WTC11 (cell line): ENCODE results near the gene AGTRAP. TPM values are rescaled to one million over a fixed set of nuclear protein-coding genes. Genes with fewer than 3 reads are reported as not detected.

Experiments
- ATAC-seq: fragments of 200-7000 bp; cut with Tn5 transposase; 2 replicates; pipeline ENCODE4 v1.10.0; 2021; ENCODE audit warnings: mild to moderate bottlenecking, moderate library complexity
- CTCF ChIA-PET: fragments of 300-600 bp; sonication (Branson Sonifier 250); formaldehyde crosslinking; loops from one replicate; lab custom pipeline; 2021; ENCODE audit warnings: antibody characterized with exemption; lab: Charles Lee
- POLR2A ChIA-PET: fragments of 350-600 bp; sonication (Branson Sonifier 250); formaldehyde crosslinking; loops from one replicate; lab custom pipeline; 2021; ENCODE audit warnings: antibody characterized with exemption; lab: Charles Lee
- DNase-seq: peaks from one replicate; pipeline ENCODE4 v3.0.0; 2021; ENCODE audit warnings: low spot score
- H3K27ac Mint-ChIP-seq: 2 replicates; pipeline ENCODE4 v1.8.0; 2021; ENCODE audit warnings: mixed read lengths
- H3K27me3 Mint-ChIP-seq: 2 replicates; pipeline ENCODE4 v1.8.0; 2021; ENCODE audit warnings: low read depth, mild to moderate bottlenecking, moderate library complexity, mixed read lengths
- H3K36me3 Mint-ChIP-seq: 2 replicates; pipeline ENCODE4 v1.8.0; 2021; ENCODE audit warnings: mixed read lengths
- H3K4me1 Mint-ChIP-seq: 2 replicates; pipeline ENCODE4 v1.8.0; 2022; ENCODE audit warnings: mixed read lengths
- H3K4me3 Mint-ChIP-seq: 2 replicates; pipeline ENCODE4 v1.8.0; 2021; ENCODE audit warnings: mild to moderate bottlenecking, moderate library complexity, mixed read lengths
- H3K9me3 Mint-ChIP-seq: 2 replicates; pipeline ENCODE4 v1.8.0; 2021; ENCODE audit warnings: mixed read lengths
- AR ChIP-seq: fragments of 250-450 bp; sonication (Bioruptor Pico); IDR thresholded peaks from 2 replicates; pipeline ENCODE4 v1.9.0; 2021; ENCODE audit warnings: mild to moderate bottlenecking
- ATF1 ChIP-seq: sonication (generic); formaldehyde crosslinking; IDR thresholded peaks from 2 replicates; pipeline ENCODE4 v1.8.1; 2023; ENCODE audit warnings: mild to moderate bottlenecking, moderate library complexity, missing genetic modification reagents
- ATF3 ChIP-seq: sonication (generic); formaldehyde crosslinking; conservative IDR thresholded peaks from 2 replicates; pipeline ENCODE4 v1.8.1; 2022; ENCODE audit warnings: mild to moderate bottlenecking, missing genetic modification reagents
- CDX4 ChIP-seq: fragments of 250-450 bp; sonication (Bioruptor Pico); IDR thresholded peaks from 2 replicates; pipeline ENCODE4 v1.9.0; 2021; ENCODE audit warnings: moderate library complexity, mild to moderate bottlenecking, inconsistent platforms, borderline replicate concordance
- CREM ChIP-seq: sonication (generic); formaldehyde crosslinking; IDR thresholded peaks from 2 replicates; pipeline ENCODE4 v1.8.1; 2022; ENCODE audit warnings: mild to moderate bottlenecking, missing genetic modification reagents, moderate library complexity
- EMX1 ChIP-seq: fragments of 250-450 bp; sonication (Bioruptor Pico); IDR thresholded peaks from 2 replicates; pipeline ENCODE4 v1.8.0; 2021; ENCODE audit warnings: mild to moderate bottlenecking
- FOXJ3 ChIP-seq: sonication (generic); formaldehyde crosslinking; IDR thresholded peaks from 2 replicates; pipeline ENCODE4 v1.9.0; 2021; ENCODE audit warnings: missing genetic modification reagents, mild to moderate bottlenecking, borderline replicate concordance
- FOXK1 ChIP-seq: sonication (generic); formaldehyde crosslinking; IDR thresholded peaks from 2 replicates; pipeline ENCODE4 v1.8.0; 2022; ENCODE audit warnings: mild to moderate bottlenecking, moderate library complexity, missing genetic modification reagents
- GTF2I ChIP-seq: fragments of 250-450 bp; sonication (Bioruptor Pico); conservative IDR thresholded peaks from 2 replicates; pipeline ENCODE4 v1.4.0; 2021; ENCODE audit warnings: mild to moderate bottlenecking
- HMGA2 ChIP-seq: fragments of 250-450 bp; sonication (Bioruptor Pico); IDR thresholded peaks from 2 replicates; pipeline ENCODE4 v1.4.0; 2021; ENCODE audit warnings: mild to moderate bottlenecking, moderate library complexity
- NFATC4 ChIP-seq: fragments of 250-450 bp; sonication (Bioruptor Pico); IDR thresholded peaks from 2 replicates; pipeline ENCODE4 v1.9.0; 2021; ENCODE audit warnings: mild to moderate bottlenecking
- NR3C1 ChIP-seq: sonication (generic); formaldehyde crosslinking; conservative IDR thresholded peaks from 2 replicates; pipeline ENCODE4 v1.8.1; 2023; ENCODE audit warnings: low read depth, mild to moderate bottlenecking, missing genetic modification reagents
- RELA ChIP-seq: sonication (generic); formaldehyde crosslinking; IDR thresholded peaks from 2 replicates; pipeline ENCODE4 v1.8.1; 2022; ENCODE audit warnings: missing genetic modification reagents, mild to moderate bottlenecking, borderline replicate concordance
- SP1 ChIP-seq: sonication (generic); formaldehyde crosslinking; conservative IDR thresholded peaks from 2 replicates; pipeline ENCODE4 v1.8.1; 2022; ENCODE audit warnings: missing genetic modification reagents
- TCF7 ChIP-seq: sonication (generic); formaldehyde crosslinking; IDR thresholded peaks from 2 replicates; pipeline ENCODE4 v1.8.0; 2022; ENCODE audit warnings: mild to moderate bottlenecking, low read depth, missing genetic modification reagents, moderate library complexity
- USF1 ChIP-seq: sonication (generic); formaldehyde crosslinking; IDR thresholded peaks from 2 replicates; pipeline ENCODE4 v1.8.0; 2022; ENCODE audit warnings: mild to moderate bottlenecking, missing genetic modification reagents
- ZBTB21 ChIP-seq: sonication (generic); formaldehyde crosslinking; IDR thresholded peaks from 2 replicates; pipeline ENCODE4 v1.8.1; 2023; ENCODE audit warnings: mild to moderate bottlenecking, missing genetic modification reagents, borderline replicate concordance
- ZNF263 ChIP-seq: sonication (generic); formaldehyde crosslinking; IDR thresholded peaks from 2 replicates; pipeline ENCODE4 v1.8.1; 2022; ENCODE audit warnings: low read depth, mild to moderate bottlenecking, moderate library complexity, missing genetic modification reagents
- ZSCAN18 ChIP-seq: fragments of 250-450 bp; sonication (Bioruptor Pico); IDR thresholded peaks from 2 replicates; pipeline ENCODE4 v2.1.2; 2022; ENCODE audit warnings: mild to moderate bottlenecking, moderate library complexity
- total RNA-seq: library from RNA; stranded (reverse); gene quantifications from 3 replicates; pipeline ENCODE4 v1.2.3, GENCODE V29; 2021
- TF ChIP-seq, protein P1 (sequence below): sonication (generic); formaldehyde crosslinking; IDR thresholded peaks from 2 replicates; pipeline ENCODE4 v1.8.1; 2023; ENCODE audit warnings: mild to moderate bottlenecking, missing genetic modification reagents
- TF ChIP-seq, protein P2 (sequence below): sonication (generic); formaldehyde crosslinking; IDR thresholded peaks from 2 replicates; pipeline ENCODE4 v1.8.1; 2023; ENCODE audit warnings: mild to moderate bottlenecking, missing genetic modification reagents, moderate library complexity

Gene AGTRAP
- total RNA-seq, 1 experiment from 2014 or later = 81.6 TPM

DNA sequence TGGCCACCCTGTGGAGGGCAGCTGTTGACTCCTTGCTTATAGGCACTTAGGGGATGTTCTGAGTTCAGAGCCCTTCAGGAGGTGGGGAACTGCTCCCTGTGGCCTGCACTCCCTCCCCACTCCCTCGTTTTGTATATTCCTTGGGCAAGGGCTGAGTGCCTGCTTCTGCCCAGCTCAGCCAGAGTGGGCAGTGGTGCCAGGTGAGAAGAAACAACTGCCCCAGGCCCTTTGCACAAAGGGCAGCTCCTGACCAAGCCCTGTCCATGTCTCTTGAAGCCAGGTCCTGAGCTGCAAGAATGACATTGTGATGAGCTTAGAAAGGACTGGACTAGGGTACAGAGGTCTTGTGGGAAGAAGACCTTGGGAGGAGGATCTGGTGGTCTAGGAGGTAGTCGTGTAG is 2.2 kb downstream of the AGTRAP start:
- POLR2A ChIA-PET = no interaction called here
- H3K9me3 Mint-ChIP-seq = no peaks in the 10 kb centered on the region
- no peak overlapping the region for H3K4me3 Mint-ChIP-seq
- H3K27me3 Mint-ChIP-seq = no peaks in the 10 kb centered on the region; the same call in 1 of the 2 replicates
- ATAC-seq (no peak), DNase-seq (no peak)
- CTCF ChIA-PET = interaction anchor here (0.8 to 3.8 kb wide), 7 partner anchors 30 to 166 kb away, joined by 3 to 17 read pairs (median 9); partner anchors contain the start of gene FBXO6
- TF ChIP-seq CDX4 (CRISPR knock-in tag) (no peak), GTF2I (no peak), NR3C1 (CRISPR knock-in tag) (no peak), EMX1 (no peak), HMGA2 (CRISPR knock-in tag) (no peak), USF1 (CRISPR knock-in tag) (no peak), TCF7 (CRISPR knock-in tag) (no peak), ATF1 (CRISPR knock-in tag) (no peak), ZBTB21 (CRISPR knock-in tag) (no peak), CREM (no peak), FOXK1 (CRISPR knock-in tag) (no peak), ZSCAN18 (CRISPR knock-in tag) (no peak), SP1 (CRISPR knock-in tag) (no peak), NFATC4 (no peak)
- TF ChIP-seq, protein P1, sequence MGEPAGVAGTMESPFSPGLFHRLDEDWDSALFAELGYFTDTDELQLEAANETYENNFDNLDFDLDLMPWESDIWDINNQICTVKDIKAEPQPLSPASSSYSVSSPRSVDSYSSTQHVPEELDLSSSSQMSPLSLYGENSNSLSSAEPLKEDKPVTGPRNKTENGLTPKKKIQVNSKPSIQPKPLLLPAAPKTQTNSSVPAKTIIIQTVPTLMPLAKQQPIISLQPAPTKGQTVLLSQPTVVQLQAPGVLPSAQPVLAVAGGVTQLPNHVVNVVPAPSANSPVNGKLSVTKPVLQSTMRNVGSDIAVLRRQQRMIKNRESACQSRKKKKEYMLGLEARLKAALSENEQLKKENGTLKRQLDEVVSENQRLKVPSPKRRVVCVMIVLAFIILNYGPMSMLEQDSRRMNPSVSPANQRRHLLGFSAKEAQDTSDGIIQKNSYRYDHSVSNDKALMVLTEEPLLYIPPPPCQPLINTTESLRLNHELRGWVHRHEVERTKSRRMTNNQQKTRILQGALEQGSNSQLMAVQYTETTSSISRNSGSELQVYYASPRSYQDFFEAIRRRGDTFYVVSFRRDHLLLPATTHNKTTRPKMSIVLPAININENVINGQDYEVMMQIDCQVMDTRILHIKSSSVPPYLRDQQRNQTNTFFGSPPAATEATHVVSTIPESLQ (CRISPR knock-in tag) = no peak
- TF ChIP-seq, protein P2, sequence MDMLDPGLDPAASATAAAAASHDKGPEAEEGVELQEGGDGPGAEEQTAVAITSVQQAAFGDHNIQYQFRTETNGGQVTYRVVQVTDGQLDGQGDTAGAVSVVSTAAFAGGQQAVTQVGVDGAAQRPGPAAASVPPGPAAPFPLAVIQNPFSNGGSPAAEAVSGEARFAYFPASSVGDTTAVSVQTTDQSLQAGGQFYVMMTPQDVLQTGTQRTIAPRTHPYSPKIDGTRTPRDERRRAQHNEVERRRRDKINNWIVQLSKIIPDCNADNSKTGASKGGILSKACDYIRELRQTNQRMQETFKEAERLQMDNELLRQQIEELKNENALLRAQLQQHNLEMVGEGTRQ (CRISPR knock-in tag) = no peak
- no peak overlapping the region for H3K27ac Mint-ChIP-seq
- no peaks in the 10 kb centered on the region; the same call in 1 of the 2 replicates for H3K36me3 Mint-ChIP-seq
- peaks cover 33% of the 10 kb centered on the region for H3K4me1 Mint-ChIP-seq

DNA sequence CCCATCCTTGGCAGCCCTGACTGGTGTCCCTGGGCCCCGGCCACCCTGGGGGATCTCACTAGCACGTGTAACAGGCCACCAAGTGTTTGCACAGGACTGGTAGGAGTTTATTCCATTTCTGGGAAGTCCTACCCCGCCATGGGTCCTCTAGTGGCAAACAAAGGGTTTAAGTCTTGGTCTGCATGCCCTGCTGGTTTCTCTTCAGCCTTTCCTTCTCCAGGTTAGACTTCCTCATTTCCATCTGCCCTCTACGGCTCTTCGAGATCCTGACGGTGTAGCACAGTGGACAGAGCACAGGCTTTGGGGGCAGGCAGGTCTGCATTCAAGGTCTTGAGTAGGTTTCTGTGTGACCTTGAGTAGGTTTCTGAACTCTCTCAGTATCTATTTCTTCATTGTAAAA is 2.8 kb downstream of the AGTRAP start:
- H3K27ac Mint-ChIP-seq = no peak overlapping the region
- no peak for DNase-seq
- ChIA-PET CTCF (interaction anchor here (1.6 kb wide), 1 partner anchor 46 kb away, joined by 3 read pairs; no protein-coding TSS in a partner anchor), POLR2A (no interaction called here)
- no peaks in the 10 kb centered on the region; the same call in 1 of the 2 replicates for H3K36me3 Mint-ChIP-seq
- H3K4me1 Mint-ChIP-seq = peaks cover 33% of the 10 kb centered on the region
- no peaks in the 10 kb centered on the region; the same call in 1 of the 2 replicates for H3K27me3 Mint-ChIP-seq
- ATAC-seq = no peak
- TF ChIP-seq, protein P2 (CRISPR knock-in tag) = no peak
- no peak for TF ChIP-seq RELA (CRISPR knock-in tag)
- no peak for TF ChIP-seq ATF3 (CRISPR knock-in tag)
- no peak for TF ChIP-seq ZNF263 (CRISPR knock-in tag)
- TF ChIP-seq USF1 (CRISPR knock-in tag) = no peak
- no peak for TF ChIP-seq AR (CRISPR knock-in tag)
- no peak for TF ChIP-seq CDX4 (CRISPR knock-in tag)
- TF ChIP-seq FOXJ3 (CRISPR knock-in tag) = no peak
- TF ChIP-seq, all 79 proteins: peak for 0
- no peak overlapping the region for H3K4me3 Mint-ChIP-seq
- H3K9me3 Mint-ChIP-seq = no peaks in the 10 kb centered on the region
